Ureter (tissue), 1 donor: Measurements from ENCODE around the gene WNT9B. TPM values are rescaled to one million over a fixed set of nuclear protein-coding genes. Genes with fewer than 3 reads are reported as not detected.
A peak's percentile ranks its signal among the peaks of the same experiment; 100 is the strongest.
"Not testable (repeated sequence)": the region's sequence is repeated elsewhere in the genome, so short reads cannot be mapped to it uniquely, and the experiment has no call there.

Source experiments
- DNase-seq: peaks from one replicate; pipeline ENCODE4 v3.0.0-alpha.2; 2020; ENCODE audit warnings: low spot score
- total RNA-seq: library from RNA; stranded (reverse); gene quantifications from one replicate; pipeline ENCODE4 v1.2.4, GENCODE V29; 2023
- donor health status: DM: yes; HTN: yes; CAD: no.

WNT9B gene
- total RNA-seq, 1 donor from 2014 or later: 1.1 TPM

DNA sequence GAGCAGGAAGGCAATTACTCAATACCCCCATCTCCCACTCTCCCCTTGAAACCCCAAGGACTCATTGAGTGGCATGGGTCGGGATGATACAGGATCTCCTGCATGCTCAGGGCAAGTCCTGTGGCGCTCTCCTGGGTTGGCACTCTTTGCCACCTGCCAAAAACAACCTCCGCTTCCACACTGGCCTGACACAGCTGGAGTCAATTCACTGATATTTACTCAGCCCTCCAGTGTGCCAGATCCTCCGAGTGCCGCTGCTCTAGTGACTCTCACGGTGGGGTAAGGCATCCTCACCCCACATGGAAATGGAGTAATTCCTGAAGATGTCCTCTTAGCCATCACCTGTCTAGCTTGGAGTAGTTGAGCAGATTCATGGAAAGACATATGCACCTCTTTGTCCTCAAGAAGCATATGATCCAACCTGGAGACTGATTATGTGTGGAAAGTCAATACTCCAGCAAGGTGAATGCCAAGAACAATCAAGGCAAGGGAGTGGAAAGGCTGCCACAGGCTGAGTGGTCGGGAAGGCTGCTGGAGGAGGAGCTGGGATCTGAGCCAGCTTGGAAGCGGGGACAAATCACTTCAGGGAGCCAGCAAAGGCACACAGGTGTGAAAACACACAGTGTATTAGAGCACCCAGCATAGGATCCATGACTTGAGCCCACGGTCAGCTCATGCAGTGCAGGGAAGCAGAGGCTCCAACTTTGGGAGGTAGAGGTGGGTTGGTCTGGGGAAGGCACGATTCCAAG lies 59.0 kb downstream of the WNT9B start:
- no peak for DNase-seq

DNA sequence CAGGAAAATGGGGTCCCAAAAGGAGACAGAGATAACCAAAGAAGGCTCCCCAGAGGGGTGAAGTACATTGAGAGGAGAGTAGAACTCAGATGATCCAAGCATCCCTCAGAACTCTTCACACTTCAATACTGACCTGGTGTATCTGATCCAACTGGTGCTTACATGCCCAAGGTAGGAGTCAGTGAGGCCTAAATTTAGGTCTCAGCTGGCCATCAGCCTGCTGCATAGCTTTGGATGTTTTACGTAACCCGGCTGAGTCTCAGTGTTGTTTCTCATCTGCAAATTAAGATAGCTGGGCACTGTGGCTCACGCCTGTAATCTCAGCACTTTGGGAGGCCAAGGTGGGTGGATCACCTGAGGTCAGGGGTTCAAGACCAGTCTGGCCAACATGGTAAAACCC lies 59.9 kb downstream of the WNT9B start:
- DNase-seq: no peak

DNA sequence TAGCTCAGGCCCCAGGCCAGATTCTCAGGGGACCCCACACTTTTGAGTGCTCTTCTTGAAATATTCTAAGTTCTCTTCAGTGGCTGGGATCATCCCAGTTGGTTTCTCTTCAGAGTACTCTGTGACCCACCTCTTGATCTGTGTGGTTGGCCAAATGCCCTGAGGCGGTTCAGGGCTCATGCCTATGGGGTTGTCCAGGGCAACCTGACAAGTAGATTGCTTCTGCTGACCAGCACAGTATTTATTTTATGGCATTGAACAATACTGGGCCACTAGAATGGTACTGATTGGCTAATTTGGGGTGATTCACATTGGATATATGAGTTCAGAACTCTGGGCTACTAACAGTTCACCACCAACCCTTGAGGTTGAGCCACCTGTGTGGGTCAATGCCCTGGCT lies 64.2 kb downstream of the WNT9B start:
- DNase-seq: no peak

DNA sequence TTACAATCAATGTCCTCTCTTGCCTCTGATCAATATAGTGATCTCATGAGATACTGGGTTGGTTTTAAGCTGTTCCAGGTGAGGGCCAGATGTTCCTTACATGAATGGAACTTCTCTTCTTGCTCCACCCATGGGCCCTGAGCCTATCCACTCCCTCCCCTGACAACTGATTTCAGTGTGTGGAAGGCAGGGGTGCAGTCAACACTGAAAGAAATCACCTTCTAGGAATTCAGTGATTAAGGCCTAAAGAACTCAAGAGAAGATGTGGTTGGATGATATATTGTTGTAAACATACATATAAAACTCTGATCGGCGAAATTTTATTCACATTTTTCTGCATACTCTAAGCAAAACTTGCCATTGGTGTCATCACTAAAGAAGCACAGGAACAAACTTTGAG lies 64.8 kb downstream of the WNT9B start:
- DNase-seq: no peak

DNA sequence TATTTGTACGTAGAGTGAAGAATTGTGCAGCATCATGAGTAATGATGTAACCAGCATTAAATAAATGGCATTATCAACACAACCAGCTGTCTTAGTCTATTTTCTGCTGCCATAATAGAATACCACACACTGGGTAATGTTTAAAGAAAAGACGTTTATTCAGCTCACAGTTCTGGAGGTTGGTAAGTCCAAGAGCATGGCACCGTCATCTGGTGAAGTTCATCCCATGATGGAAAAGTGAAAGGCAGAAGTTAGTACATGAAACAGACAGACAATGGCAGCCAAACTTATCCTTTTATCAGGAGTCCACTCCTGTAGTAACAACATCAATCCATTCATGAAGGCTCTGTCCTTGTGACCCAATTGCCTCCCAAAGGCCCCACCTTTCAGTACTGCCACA lies 65.2 kb downstream of the WNT9B start:
- DNase-seq: no peak

DNA sequence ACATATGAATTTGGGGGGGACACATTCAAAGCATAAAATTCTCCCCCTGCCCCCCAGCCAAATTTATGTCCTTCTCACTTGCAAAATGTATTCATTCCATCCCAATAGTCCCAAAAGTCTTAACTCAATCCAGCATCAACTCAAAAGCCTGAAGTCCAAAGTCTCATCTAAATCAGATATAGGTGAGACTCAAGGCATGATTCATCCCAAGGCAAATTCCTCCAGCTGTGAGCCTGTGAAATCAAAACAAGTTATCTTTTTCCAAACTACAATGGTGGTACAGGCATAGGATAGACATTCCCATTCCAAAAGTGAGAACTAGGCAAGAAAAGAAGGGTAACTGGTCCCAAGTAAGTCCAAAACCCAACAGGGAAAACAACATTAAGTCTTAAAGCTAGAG lies 65.7 kb downstream of the WNT9B start:
- no peak for DNase-seq

DNA sequence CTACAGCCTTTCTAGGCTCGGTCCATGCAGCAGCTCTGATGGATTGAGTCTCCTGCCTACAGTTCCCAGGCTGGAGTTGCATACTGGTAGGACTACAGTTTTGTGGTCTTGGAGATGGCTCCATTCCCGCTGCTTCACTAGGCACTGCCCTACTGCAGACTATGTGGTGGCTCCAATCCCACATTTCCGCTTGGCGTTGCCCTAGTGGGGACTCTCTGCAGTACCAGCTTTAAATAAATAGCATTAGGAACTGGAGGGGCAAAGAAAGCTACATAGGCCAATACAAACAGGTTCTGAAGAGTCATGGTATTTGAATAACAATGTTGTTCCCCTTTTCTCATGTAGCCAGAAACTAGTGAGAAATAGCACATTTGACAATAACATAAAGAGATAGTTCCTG lies 66.1 kb downstream of the WNT9B start:
- DNase-seq: no peak

DNA sequence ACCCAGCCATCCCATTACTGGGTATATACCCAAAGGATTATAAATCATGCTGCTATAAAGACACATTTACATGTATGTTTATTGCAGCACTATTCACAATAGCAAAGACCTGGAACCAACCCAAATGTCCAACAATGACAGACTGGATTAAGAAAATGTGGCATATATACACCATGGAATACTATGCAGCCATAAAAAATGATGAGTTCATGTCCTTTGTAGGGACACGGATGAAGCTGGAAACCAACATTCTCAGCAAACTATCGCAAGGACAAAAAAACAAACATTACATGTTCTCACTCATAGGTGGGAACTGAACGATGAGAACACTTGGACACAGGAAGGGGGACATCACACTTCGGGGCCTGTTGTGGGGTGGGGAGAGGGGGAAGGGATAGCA lies 70.6 kb downstream of the WNT9B start:
- DNase-seq: not testable (repeated sequence)

DNA sequence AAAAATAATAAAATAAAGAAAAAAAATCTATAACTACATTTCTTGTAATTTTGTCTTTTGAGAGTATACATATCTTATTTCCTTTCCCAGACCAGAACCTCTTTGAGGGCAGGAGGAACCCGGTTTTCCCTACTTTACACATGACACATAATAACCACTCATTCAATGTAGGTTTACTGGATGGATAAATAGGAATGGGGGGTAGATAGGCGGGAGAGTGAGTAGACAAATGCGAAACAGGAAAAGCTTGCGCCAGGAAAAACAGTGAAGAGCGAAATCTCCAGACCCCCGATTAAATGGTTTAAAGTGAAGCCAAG lies 71.1 kb downstream of the WNT9B start:
- DNase-seq: no peak

DNA sequence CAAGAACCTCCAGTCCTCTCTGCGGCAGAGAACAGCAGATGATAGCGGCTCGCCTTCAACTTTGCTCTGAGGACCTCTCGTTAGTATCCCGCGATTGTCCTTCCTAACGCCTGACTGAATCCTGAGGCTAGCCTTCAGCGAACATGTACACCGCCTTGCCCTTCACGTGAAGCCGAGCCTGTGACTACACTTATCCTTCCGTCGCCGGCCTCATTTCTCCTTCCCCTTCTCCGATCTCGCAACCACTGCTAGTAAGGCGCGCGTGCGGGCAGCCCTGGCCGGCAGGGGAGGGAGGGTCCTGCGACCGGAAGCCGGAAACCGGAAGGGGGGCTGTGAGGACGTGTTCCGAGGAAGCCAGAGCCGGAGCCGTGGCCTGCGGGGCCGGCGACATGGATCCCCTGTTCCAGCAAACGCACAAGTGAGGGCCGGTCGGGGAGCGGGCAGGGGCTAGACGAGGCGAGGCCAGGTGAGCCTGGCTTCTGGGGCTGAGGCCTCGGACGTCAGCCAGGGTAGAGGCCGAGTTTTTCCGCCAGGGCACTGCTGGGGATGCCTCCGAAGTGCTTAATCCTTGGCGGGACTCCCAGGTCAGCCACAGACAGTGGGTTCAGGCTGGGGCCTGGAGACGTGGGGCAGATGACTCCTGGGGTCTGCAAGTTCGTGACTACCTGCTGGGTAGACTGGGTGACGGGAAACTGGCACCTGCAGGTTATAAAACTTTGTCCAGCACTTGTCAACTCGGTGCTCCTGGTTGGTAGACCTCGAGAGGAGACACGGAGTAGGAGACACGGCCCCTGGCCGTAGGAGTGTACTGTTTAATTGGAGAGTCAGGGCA lies 71.6 kb downstream of the WNT9B start, which contains the start of gene GOSR2:
TSS of gene GOSR2 (plus strand) at position 357 of the 832 bp plus-strand sequence. CDS start at position 390, 33 bp downstream.
- DNase-seq: peak; percentile 87

DNA sequence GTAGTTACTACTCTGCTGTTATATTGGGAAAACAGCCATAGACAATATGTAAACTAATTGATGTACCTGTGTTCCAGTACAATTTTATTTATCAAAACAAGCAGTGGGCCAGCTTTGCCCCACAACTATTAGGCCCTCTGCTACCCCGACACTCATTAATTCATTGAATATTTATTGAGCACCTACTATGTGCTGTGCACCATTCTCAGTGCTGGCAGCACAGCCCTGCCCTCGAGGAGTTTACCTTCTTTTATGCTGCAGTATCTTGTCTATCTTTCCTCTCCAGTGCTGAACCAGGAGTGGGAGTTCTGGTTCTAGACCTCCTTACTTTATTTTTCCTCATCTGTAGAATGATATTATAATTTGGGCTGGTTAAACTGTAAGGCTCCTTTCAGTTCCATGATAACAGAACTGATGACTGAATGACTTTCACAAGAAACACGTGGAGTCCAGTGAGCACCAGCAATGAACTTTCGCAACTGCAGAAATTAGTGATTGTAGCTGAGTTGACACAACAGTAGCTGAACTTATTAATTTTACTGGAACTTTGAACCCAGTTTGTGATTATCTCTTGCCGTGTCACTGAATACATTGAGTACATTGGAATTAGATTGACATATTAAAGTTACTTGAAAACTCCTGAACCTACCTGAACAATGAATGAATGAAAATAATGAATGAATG lies 73.9 kb downstream of the WNT9B start:
- DNase-seq: no peak

DNA sequence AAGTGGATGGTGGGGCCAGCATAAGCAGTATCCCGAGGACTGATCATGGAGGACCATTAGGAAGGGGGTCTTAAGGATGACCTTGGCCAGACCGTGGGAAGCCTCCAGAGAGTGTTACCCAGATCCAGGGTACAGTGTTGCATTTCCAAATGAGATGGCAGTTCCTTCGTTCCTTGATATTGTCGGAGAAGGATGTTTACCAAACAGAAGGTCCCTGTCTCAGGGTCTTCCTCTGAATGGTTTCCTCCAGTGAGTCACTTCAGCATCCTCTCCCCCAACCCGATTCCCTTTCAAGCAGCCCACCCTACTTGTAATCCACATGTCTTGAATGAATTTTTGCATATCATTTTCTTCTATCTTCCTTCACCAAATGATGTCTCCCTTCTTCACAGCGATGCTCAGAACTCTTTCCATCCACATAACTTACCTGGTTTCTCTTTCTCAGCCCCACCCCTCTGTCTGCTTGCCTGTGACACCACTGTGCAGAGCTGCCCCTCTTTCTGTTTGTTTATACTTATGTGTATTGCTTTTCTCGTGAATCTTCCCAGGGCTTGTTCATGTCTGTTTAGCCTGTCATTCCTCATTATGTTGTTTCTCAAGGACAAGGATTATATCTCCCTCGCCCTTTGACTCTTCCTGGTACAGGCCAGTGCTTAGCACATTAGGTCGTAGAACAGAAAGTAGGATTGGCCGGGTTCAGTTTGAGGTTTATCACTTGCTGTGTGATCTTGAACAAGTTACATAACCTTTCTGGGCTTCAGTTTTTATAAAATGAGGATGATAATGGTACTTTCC lies 77.3 kb downstream of the WNT9B start:
- no peak for DNase-seq

DNA sequence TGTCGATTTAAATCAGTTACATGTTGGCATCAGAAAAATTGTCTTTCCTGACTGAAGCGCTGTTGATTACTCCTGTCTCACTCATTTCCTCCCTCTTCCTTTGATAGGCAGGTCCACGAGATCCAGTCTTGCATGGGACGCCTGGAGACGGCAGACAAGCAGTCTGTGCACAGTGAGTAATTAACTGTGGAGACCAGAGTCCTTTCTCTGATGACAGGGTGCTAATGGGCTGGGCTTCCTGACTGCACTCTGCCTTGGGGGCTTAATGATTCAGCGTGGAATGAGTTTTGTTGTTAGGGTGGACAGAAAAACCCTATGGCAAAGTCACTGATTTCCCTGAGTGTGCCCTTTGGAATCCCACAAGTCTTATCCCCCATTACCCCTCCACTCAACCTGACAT lies 78.0 kb downstream of the WNT9B start:
- no peak for DNase-seq

DNA sequence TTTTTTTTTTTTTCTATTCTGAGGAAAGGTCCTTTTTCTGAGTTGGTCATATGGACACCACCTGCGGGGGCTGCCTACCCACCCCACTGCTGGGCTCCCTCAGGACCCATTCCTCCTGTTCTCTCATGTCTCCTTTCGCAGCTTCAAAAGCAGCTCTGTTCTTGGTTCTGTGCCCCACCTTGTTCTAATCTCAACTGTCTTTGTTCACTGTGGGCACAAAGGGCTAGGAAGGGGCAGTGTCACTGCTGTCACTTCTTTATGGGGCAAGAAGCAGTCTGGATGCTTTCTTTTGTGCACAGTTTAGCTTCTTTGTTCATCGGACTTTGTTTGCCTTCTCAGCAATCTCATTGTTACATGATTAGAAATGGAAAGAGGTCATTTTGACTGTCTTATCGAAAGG lies 78.7 kb downstream of the WNT9B start:
- DNase-seq: no peak

DNA sequence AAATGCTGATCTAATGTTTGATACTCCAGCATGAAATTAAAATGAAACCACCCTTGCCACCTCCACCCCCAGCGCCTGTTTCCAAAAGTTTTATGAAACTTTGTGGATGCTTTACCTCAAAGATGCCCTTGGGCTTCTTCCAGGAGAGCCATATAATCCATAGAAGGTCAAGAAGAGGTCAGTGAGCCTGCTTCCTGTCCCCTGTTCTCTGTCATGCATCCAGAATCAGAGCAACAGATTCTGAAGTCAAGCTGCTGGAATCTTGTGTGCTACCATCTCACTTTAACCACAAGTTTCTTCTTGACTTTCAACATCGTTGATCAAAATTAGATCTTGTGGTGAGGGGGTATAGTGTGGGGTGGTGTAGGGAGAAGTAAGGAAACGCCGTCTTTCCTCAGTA lies 80.2 kb downstream of the WNT9B start:
- no peak for DNase-seq

DNA sequence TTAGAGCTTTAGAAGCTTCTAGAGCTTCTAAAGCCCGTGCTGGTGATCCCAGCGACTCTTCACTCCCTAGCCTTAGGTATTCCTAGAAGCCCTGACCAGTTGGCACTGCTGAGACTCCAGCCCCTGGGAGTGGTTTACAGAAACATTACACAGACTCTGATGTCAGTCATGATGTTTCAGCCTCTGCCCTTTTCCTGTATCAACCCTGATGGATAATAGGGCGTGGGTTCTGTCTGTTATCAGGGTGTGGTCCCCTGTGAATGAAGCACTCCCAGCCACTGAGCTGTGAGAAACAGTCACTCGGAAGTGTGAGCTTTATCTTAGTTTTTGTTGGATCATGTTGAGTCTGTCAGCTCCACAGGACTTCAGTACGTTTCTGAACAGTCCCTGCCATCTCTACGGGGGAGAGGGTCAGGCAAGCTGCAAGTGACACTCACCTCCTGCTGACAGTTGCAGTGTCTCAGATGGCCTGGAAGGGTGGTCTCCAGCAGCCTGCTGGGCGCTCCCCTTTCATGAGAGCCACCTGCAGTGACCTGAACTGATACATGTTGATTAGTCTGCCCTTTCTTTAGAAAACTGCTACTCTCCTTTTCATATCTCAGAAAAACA lies 84.4 kb downstream of the WNT9B start:
- DNase-seq: no peak

Other genes starting within 250 kb of the WNT9B start
- 1.0 TPM for gene WNT3, start 32.9 kb upstream of the WNT9B start, total RNA-seq
- 66.1 TPM for gene GOSR2, start 71.6 kb downstream of the WNT9B start, total RNA-seq
- gene RPRML, start 127.7 kb downstream of the WNT9B start, total RNA-seq: not detected